D721Med (cell line): Measurements from ENCODE around the gene MYOM1.
"Not testable (repeated sequence)": the region's sequence is repeated elsewhere in the genome, so short reads cannot be mapped to it uniquely, and the experiment has no call there.

Experiments
- DNase-seq: peaks from one replicate; pipeline ENCODE4 v3.0.0; 2011; ENCODE audit warnings: low spot score; ENCODE audit not compliant: insufficient read length
- FAIRE-seq: peaks from 2 replicates; lab custom pipeline; 2011; peaks lifted over from hg19 to GRCh38; lab: Jason Lieb, UNC
- TF ChIP-seq, protein P1 (sequence below): IDR thresholded peaks from 2 replicates; pipeline ENCODE4 v1.5.1; 2012; ENCODE audit warnings: mild to moderate bottlenecking, control low read depth; ENCODE audit not compliant: insufficient read depth; ENCODE audit errors: missing control alignments

MYOM1 gene

DNA sequence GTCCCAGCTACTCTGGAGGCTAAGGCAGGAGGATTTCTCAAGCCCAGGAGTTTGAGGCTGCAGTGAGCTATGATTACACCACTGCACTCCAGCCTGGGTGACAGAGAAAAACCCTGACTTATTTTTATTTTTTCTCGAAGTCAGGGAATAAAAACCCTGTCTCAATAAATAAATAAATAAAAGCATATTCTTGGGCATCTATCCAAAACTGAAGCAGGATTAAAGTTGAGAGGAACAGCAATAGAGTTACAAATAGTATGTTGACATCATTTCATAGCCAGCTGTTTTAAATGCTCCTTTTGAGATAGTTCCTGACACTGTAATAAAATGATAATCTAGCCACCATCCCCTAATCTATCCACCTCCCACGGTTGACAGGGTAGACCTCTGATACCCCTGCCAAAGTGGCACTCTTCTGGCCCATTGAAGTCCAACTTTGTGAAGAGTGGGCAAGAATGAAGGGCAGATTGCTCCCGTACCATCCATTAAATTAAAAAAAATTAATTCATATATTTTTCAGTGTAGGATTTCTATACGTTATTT, 164.5 kb downstream of the MYOM1 start:
- FAIRE-seq (no peak), DNase-seq (no peak)
- TF ChIP-seq, protein P1, sequence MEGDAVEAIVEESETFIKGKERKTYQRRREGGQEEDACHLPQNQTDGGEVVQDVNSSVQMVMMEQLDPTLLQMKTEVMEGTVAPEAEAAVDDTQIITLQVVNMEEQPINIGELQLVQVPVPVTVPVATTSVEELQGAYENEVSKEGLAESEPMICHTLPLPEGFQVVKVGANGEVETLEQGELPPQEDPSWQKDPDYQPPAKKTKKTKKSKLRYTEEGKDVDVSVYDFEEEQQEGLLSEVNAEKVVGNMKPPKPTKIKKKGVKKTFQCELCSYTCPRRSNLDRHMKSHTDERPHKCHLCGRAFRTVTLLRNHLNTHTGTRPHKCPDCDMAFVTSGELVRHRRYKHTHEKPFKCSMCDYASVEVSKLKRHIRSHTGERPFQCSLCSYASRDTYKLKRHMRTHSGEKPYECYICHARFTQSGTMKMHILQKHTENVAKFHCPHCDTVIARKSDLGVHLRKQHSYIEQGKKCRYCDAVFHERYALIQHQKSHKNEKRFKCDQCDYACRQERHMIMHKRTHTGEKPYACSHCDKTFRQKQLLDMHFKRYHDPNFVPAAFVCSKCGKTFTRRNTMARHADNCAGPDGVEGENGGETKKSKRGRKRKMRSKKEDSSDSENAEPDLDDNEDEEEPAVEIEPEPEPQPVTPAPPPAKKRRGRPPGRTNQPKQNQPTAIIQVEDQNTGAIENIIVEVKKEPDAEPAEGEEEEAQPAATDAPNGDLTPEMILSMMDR, result no peak

DNA sequence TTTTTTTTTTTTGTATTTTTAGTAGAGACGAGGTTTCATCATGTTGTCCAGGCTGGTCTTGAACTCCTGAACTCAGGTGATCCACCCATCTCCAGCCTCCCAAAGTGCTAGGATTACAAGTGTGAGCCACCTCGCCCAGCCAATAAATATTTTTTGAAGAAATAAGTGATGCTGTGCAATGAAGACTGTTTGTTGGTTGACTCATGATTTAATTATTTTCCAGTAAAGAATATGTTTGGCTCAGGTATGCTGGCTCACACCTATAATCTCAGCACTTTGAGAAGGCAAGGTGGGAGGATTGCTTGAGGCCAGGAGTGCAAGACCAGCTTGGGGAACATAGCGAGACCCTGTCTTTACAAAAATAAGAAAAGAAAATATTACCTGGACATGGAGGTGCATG, 165.0 kb downstream of the MYOM1 start:
- TF ChIP-seq, protein P1, result no peak
- no peak for DNase-seq
- no peak for FAIRE-seq

DNA sequence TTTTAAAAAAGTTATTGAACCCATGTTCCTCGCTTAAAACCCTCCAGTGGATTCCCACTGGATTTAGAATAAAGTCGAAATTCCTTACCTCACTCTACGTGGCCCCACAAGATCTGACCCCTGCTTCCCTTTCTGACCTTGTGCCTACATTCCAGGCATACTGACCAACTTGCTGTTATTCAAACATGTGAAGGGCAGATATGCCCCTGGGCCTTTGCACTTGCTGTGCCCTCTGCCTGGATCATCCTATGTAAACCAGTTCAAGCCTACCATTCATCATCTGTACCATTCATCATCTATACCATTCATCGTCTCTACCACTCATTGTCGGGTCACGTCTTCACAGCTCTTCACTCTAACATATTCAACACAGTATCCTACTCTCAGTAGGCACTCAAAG, 165.6 kb downstream of the MYOM1 start:
- DNase-seq, result no peak
- TF ChIP-seq, protein P1, result no peak
- no peak for FAIRE-seq

DNA sequence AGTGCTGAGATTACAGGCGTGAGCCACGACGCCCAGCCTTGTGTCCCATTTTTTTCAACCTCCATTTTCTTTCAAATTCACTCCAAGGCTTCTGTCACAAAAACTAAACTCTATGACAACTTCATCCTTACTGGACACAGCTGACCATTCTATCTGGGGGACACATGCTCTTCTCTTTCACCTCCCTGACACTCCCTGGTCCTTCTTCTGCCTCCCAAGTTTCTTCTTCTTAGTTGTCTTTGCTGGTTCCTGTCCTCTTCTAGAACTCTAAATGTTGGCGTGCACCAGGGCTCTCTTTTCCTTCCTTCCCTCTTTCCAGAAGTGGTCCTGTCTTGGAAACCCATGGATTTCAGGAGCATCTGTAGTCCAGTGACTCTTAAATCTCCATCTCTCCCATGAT, 166.7 kb downstream of the MYOM1 start:
- no peak for FAIRE-seq
- TF ChIP-seq, protein P1, result no peak
- no peak for DNase-seq

DNA sequence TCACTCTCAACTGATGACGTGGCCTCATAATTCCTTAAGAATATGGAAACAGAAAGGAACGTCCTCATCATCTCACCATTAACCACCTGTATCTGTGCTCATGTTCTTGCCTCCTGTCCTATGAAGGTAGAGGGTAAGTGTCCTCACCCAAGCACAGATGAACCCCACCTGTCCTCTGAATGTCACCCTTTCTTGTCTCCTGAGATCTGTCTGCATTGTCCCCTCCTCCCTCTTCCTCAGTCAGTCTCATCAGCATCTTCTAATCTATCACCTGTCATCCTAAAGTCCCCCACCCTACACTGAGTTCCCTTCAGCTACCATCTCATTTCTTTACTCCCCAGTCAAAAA, 167.4 kb downstream of the MYOM1 start:
- TF ChIP-seq, protein P1, result no peak
- no peak for DNase-seq
- no peak for FAIRE-seq

DNA sequence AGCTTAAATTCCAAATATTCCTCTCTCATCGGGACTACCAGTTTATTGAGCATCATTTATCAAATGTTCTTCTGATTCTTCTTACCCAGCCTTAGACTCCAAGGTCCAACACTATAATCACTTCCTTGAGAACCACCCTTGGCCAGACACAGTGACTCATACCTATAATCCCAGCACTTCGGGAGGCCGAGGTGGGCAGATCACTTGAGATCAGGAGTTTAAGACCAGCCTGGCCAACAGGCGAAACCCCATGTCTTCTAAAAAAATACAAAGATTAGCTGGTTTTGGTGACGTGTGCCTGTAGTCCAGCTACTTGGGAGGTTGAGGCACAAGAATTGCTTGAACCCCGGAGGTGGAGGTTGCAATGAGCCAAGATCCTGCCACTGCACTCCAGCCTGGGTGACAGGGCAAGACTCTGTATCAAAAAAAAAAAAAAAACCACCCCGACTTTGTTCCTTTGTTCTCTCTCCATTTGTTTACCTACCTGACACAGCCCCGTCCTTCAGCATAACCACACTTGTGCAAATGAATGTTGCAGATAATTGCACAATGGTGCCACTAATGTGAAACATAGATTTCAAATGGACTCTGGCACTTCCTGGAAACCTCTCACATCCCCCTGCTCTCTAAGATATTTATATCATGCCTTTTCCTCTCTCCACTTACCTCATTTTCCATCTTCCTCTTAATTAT, 167.9 kb downstream of the MYOM1 start:
- TF ChIP-seq, protein P1, result no peak
- FAIRE-seq (no peak), DNase-seq (no peak)

DNA sequence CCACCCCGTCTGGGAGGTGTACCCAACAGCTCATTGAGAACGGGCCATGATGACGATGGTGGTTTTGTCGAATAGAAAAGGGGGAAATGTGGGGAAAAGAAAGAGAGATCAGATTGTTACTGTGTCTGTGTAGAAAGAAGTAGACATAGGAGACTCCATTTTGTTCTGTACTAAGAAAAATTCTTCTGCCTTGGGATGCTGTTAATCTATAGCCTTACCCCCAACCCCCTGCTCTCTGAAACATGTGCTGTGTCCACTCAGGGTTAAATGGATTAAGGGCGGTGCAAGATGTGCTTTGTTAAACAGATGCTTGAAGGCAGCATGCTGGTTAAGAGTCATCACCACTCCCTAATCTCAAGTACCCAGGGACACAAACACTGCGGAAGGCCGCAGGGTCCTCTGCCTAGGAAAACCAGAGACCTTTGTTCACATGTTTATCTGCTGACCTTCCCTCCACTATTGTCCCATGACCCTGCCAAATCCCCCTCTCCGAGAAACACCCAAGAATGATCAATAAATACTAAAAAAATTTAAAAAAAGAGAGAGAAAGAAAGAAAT, 169.8 kb downstream of the MYOM1 start:
- DNase-seq, FAIRE-seq: not testable (repeated sequence)
